Activated CD4-positive, CD25-positive, alpha-beta regulatory T cell treated with anti-CD3 and anti-CD28 coated beads, Interleukin-2, amount 50 U/mL, for 72 hours (primary cell): ENCODE data around the gene CP.
"Not testable (repeated sequence)": the region's sequence is repeated elsewhere in the genome, so short reads cannot be mapped to it uniquely, and the experiment has no call there.

ENCODE experiments used
- DNase-seq: peaks from one replicate; pipeline ENCODE4 v3.0.0; 2021

Gene CP

GRCh38 chr3:149226776-149227175, 5.1 kb upstream of the CP start:
- DNase-seq: no peak

DNA sequence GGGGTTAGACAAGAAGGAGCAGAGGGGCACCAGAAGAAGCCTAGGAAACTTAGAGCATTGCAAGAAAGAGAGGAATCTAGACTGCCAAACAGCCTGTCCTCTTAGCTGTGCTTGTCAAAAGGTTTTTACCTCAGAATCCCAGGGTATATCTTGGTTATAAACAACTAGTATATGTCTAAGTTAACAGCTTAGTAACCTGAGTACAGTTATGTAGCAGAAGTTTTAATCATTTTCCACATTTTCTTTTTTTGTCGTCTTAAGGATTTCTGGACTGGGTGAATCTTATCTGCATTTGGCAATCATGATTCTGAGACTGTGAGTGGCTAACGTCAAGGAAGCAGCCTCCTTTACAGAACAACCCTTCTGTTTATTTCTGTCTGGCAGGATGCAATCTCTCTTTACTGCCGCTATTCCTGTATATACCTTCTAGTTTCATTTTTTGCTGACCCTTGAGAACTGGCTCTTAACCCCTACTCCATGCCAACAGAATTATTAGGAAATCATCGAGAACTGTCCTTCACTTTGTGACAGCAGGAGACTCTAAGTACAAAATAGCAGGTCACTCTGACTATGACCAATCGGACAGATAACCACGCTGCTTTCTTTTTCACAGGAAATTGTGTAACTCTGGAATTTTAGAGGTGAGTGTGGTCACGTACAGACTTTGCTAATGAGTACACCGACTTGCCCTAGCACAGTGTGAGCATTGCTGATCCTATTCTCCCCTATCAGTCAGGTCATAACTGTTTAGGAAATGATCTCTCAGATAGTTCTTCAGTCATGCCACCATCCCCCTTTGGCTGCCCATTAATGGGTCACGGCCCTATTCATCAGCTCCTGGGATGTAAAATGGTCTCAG, 3.3 kb upstream of the CP start:
- DNase-seq: no peak

GRCh38 chr3:149223461-149223820, 1.8 kb upstream of the CP start:
- DNase-seq: no peak

- DNase-seq: not testable (repeated sequence)
These were observed 2.1 kb downstream of the CP start for GRCh38 chr3:149219380-149220121.

DNA sequence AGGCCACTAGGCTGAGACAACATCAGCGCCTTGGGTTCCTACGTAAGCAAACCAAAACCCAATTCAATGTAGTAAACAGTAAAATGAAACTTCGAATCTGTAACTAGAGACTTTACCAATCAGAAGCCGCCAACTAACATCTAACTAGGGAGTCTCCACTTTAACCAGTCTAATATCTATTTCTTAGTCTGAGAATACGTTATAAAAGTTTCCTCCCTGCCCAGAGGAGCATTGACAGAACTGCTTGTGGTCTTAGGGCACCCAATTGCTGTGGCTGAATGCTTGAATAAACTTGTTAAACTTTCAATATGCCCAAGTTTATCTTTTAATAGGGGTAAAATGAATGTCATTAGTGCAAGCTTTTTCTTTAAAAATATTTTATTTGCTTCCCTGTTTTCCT, 4.3 kb downstream of the CP start:
- DNase-seq: no peak

- DNase-seq: no peak
These were observed 5.3 kb downstream of the CP start for GRCh38 chr3:149216193-149216869.

GRCh38 chr3:149215515-149215914, 6.1 kb downstream of the CP start:
- no peak for DNase-seq

GRCh38 chr3:149214702-149215101, 6.9 kb downstream of the CP start:
- DNase-seq: no peak

- DNase-seq: no peak
These were observed 9.2 kb downstream of the CP start for GRCh38 chr3:149212386-149212785.

- DNase-seq: no peak
These were observed 12.2 kb downstream of the CP start for GRCh38 chr3:149209431-149209830.

GRCh38 chr3:149207475-149207874, 14.2 kb downstream of the CP start:
- DNase-seq: no peak

GRCh38 chr3:149204390-149204991, 17.1 kb downstream of the CP start:
- DNase-seq: no peak

GRCh38 chr3:149203758-149204157, 17.9 kb downstream of the CP start:
- no peak for DNase-seq

GRCh38 chr3:149199474-149199873, 22.2 kb downstream of the CP start:
- no peak for DNase-seq

DNA sequence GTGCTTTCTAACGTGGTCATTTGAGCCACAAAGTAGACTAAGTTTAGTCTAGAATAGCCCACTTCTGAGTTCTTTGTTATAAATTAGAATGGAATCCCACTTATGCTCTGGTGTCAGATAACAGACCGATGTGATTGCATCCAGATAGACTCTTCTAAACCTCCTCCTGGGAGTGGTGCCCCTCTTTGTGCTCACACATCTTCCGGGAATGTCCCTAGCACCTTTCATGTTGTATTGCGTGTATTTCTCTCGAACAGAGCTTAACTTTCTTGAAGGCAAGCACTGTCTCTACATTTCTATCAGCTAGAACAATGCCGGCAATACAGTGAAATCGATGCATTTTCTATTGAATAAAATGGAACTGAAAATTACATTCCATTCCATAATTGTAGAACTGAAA, 23.0 kb downstream of the CP start:
- no peak for DNase-seq

GRCh38 chr3:149197669-149198068, 24.0 kb downstream of the CP start:
- no peak for DNase-seq

DNA sequence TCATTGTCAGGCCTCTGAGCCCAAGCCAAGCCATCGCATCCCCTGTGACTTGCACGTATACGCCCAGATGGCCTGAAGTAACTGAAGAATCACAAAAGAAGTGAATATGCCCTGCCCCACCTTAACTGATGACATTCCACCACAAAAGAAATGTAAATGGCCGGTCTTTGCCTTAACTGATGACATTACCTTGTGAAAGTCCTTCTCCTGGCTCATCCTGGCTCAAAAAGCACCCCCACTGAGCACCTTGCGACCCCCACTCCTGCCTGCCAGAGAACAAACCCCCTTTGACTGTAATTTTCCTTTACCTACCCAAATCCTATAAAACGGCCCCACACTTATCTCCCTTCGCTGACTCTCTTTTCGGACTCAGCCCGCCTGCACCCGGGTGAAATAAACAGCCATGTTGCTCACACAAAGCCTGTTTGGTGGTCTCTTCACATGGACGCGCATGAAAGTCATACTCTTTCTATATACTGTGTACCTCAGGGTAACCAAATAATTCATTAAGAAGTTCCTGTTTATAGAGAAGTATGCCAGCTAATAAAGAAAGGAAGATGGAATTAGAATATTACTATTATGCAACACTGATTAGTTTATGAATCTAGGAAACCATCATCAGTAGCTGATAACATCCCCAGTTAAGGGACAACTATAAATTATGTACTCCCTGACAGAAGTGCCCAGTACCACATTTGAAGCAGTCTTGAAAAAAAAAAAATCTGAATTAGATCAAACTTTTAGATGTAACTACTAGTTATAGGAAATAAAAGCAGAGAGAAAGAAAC, 24.6 kb downstream of the CP start:
- not testable (repeated sequence) for DNase-seq

GRCh38 chr3:149195221-149195620, 26.4 kb downstream of the CP start:
- no peak for DNase-seq

DNA sequence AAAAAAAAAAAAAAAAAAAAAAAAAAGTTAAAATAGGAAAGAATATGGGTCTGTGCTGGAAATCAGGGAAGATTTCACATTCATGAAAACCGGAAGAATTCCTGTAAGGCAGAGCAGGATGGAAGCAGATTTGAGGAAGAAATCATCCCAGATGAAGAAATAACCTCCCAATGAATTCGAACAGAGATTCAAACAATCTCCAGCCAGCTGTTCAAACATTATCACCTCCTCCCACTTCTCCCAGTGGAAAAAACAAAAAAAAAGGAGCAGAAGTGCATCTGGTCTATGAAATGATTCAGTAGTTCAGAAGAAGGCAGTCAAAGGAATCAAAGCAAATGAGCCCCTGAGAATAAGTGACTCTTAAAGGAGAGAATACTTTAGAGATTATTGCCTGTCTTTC, 33.1 kb downstream of the CP start:
- no peak for DNase-seq

DNA sequence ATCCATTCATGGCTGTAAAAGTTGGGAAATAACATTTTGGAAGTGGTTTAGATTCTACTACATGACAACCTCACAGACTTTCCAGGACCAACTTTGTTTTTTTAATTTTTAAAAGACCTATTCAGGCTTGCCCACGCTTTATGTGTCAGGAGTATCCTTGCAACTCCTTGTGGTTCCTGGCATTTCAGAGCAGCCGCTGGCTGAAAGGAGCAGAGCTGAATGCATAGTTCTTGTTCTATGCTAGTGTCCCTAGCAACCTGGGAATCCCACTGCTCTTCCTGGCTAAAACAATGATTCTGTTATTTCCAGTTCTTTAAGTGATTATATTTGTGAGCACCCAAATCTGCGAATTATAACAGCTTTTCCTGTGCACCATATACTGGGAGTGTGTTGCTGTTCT, 34.9 kb downstream of the CP start:
- DNase-seq: no peak

DNA sequence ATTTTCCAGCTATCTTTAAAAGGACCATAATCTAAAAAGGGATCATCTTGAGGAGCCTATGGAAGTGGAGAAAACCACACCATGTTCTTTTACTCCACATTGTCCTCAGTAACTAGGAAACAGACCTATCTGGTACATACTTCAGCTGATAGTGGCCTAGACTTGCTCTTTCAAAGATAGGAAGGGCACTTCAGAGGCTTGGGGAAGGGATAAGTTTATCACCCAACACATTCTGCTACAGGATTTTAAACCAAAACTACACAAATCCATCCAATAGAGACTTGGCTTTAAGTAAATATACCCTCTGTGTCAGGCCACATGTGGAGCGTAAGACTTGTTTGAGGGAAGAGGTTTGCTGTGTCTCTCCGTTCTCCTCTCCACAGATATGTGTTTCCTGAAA, 35.4 kb downstream of the CP start:
- no peak for DNase-seq

GRCh38 chr3:149181182-149181581, 40.4 kb downstream of the CP start:
- no peak for DNase-seq
